Neural cell (in vitro differentiated cells): Measurements from ENCODE around the gene CYP27B1. TPM values are rescaled to one million over a fixed set of nuclear protein-coding genes. Genes with fewer than 3 reads are reported as not detected.

Source experiments
- H2AFZ ChIP-seq: fragments of 200-600, 300-800 bp; sonication (generic), shearing (Covaris generic); 2 replicates; pipeline ENCODE4 v1.6.0; 2014; ENCODE audit warnings: low read depth, mild to moderate bottlenecking, antibody characterized with exemption, low read length, moderate library complexity
- H3F3A ChIP-seq: fragments of 200-600 bp; shearing (Covaris generic); 2 replicates; pipeline ENCODE4 v1.6.1; 2016; ENCODE audit warnings: mild to moderate bottlenecking, moderate library complexity, mixed read lengths, antibody characterized with exemption, low read length; ENCODE audit not compliant: insufficient read depth, poor library complexity, severe bottlenecking
- H3K27ac ChIP-seq: fragments of 200-600, 300-800 bp; sonication (generic), shearing (Covaris generic); 2 replicates; pipeline ENCODE4 v1.5.1; 2014; ENCODE audit warnings: mild to moderate bottlenecking, low read length, moderate library complexity
- H3K27me3 ChIP-seq: fragments of 300-800, 200-600 bp; sonication (generic), shearing (Covaris generic); 2 replicates; pipeline ENCODE4 v1.6.0; 2014; ENCODE audit warnings: mild to moderate bottlenecking, low read depth, low read length, moderate library complexity; ENCODE audit not compliant: insufficient read depth
- H3K36me3 ChIP-seq: fragments of 300-800, 200-600 bp; sonication (generic), shearing (Covaris generic); 2 replicates; pipeline ENCODE4 v1.5.1; 2014; ENCODE audit warnings: mild to moderate bottlenecking, antibody characterized with exemption, low read length, moderate library complexity; ENCODE audit not compliant: insufficient read depth
- H3K4me2 ChIP-seq: fragments of 300-800, 200-600 bp; sonication (generic), shearing (Covaris generic); 2 replicates; pipeline ENCODE4 v1.6.0; 2014; ENCODE audit warnings: mild to moderate bottlenecking, low read length
- H3K4me3 ChIP-seq: fragments of 300-800, 200-600 bp; sonication (generic), shearing (Covaris generic); 2 replicates; pipeline ENCODE4 v1.5.1; 2014; ENCODE audit warnings: mild to moderate bottlenecking, low read length, moderate library complexity
- H3K79me2 ChIP-seq: fragments of 200-600 bp; shearing (Covaris generic); replicated peaks from 2 replicates; pipeline ENCODE4 v1.6.0; 2014; ENCODE audit warnings: mild to moderate bottlenecking, low read length, moderate library complexity; ENCODE audit not compliant: insufficient read depth
- H3K9ac ChIP-seq: fragments of 300-800, 200-600 bp; sonication (generic), shearing (Covaris generic); 2 replicates; pipeline ENCODE4 v1.6.1; 2016; ENCODE audit warnings: mild to moderate bottlenecking, low read length, mixed read lengths
- H3K9me2 ChIP-seq: fragments of 200-600 bp; shearing (Covaris generic); 2 replicates; pipeline ENCODE4 v1.6.1; 2016; ENCODE audit warnings: mild to moderate bottlenecking, low read length, mixed read lengths; ENCODE audit not compliant: insufficient read depth
- H3K9me3 ChIP-seq: fragments of 200-600, 300-800 bp; sonication (generic), shearing (Covaris generic); 2 replicates; pipeline ENCODE4 v1.6.1; 2016; ENCODE audit warnings: mild to moderate bottlenecking, mixed run types, low read length, moderate library complexity, mixed read lengths
- H4K20me1 ChIP-seq: fragments of 200-600 bp; shearing (Covaris generic); 2 replicates; pipeline ENCODE4 v1.6.1; 2016; ENCODE audit warnings: mild to moderate bottlenecking, mixed run types; ENCODE audit not compliant: insufficient read depth
- EP300 ChIP-seq: fragments of 450-650 bp; conservative IDR thresholded peaks from 2 replicates; pipeline ENCODE4 v1.6.1; 2014; ENCODE audit warnings: antibody characterized with exemption, mild to moderate bottlenecking, moderate library complexity; ENCODE audit not compliant: poor library complexity, severe bottlenecking
- EZH2 ChIP-seq: fragments of 200-600, 300-800 bp; shearing (Covaris generic), sonication (generic); IDR thresholded peaks from 2 replicates; pipeline ENCODE4 v1.6.1; 2014; ENCODE audit warnings: antibody characterized with exemption, low read length, borderline replicate concordance, mild to moderate bottlenecking; ENCODE audit not compliant: insufficient read depth, poor library complexity, severe bottlenecking
- MXI1 ChIP-seq: fragments of 450-650 bp; conservative IDR thresholded peaks from 2 replicates; pipeline ENCODE4 v1.6.1; 2014; ENCODE audit warnings: antibody characterized with exemption, mild to moderate bottlenecking; ENCODE audit not compliant: poor library complexity, severe bottlenecking
- POLR2AphosphoS5 ChIP-seq: IDR thresholded peaks from 2 replicates; pipeline ENCODE4 v1.6.1; 2012
- RAD21 ChIP-seq: fragments of 450-650 bp; conservative IDR thresholded peaks from 2 replicates; pipeline ENCODE4 v1.6.1; 2014; ENCODE audit warnings: antibody characterized with exemption, mild to moderate bottlenecking, moderate library complexity
- REST ChIP-seq: IDR thresholded peaks from 2 replicates; pipeline ENCODE4 v1.6.1; 2012; ENCODE audit warnings: borderline replicate concordance
- TAF1 ChIP-seq: IDR thresholded peaks from 2 replicates; pipeline ENCODE4 v1.6.1; 2012; ENCODE audit warnings: low read depth
- polyA plus RNA-seq: library from polyadenylated mRNA; depleted of rRNA; stranded (reverse); fragments of >200 nt; gene quantifications from 2 replicates; pipeline ENCODE4 v1.2.3, GENCODE V29; 2014

Gene CYP27B1
- polyA plus RNA-seq, 1 donor from 2014 or later: 1.4 TPM

- no peak for TF ChIP-seq EP300
- no peak for TF ChIP-seq POLR2AphosphoS5
These were observed 44.3 kb upstream of the CYP27B1 start (continued) for GRCh38 chr12:57811028-57811755.

- TF ChIP-seq MXI1 (no peak), RAD21 (no peak), TAF1 (no peak)
- no peaks in the 10 kb centered on the region for H3K9me3 ChIP-seq
- no peaks in the 10 kb centered on the region for H3K79me2 ChIP-seq
- no peak overlapping the region for H2AFZ ChIP-seq
- no peaks in the 10 kb centered on the region for H3F3A ChIP-seq
- H3K27me3 ChIP-seq: no peaks in the 10 kb centered on the region
- no peak overlapping the region for H3K4me3 ChIP-seq
- H4K20me1 ChIP-seq: no peaks in the 10 kb centered on the region
- H3K27ac ChIP-seq: no peak overlapping the region
- no peak overlapping the region for H3K4me2 ChIP-seq
- H3K9ac ChIP-seq: no peak overlapping the region
- H3K9me2 ChIP-seq: no peaks in the 10 kb centered on the region
- no peaks in the 10 kb centered on the region for H3K36me3 ChIP-seq
These were observed 43.6 kb upstream of the CYP27B1 start for GRCh38 chr12:57810450-57810849.

GRCh38 chr12:57809425-57809824 is 42.5 kb upstream of the CYP27B1 start:
- Histone ChIP-seq H2AFZ (no peak overlapping the region), H3K4me3 (no peak overlapping the region), H3K9me2 (no peaks in the 10 kb centered on the region), H3K4me2 (no peak overlapping the region), H3F3A (no peaks in the 10 kb centered on the region), H3K27ac (no peak overlapping the region), H3K36me3 (no peaks in the 10 kb centered on the region), H4K20me1 (no peaks in the 10 kb centered on the region), H3K9me3 (no peaks in the 10 kb centered on the region), H3K9ac (no peak overlapping the region), H3K79me2 (no peaks in the 10 kb centered on the region), H3K27me3 (no peaks in the 10 kb centered on the region)
- TF ChIP-seq TAF1 (no peak), MXI1 (no peak), EP300 (no peak)

GRCh38 chr12:57808351-57808750 is 41.5 kb upstream of the CYP27B1 start:
- no peaks in the 10 kb centered on the region for H3F3A ChIP-seq
- no peaks in the 10 kb centered on the region for H4K20me1 ChIP-seq
- H3K27ac ChIP-seq: no peak overlapping the region
- no peak overlapping the region for H2AFZ ChIP-seq
- TF ChIP-seq EZH2 (no peak), TAF1 (no peak), REST (no peak)
- H3K9me3 ChIP-seq: no peaks in the 10 kb centered on the region
- H3K36me3 ChIP-seq: no peaks in the 10 kb centered on the region
- no peaks in the 10 kb centered on the region for H3K79me2 ChIP-seq
- H3K4me3 ChIP-seq: no peak overlapping the region
- H3K9me2 ChIP-seq: no peaks in the 10 kb centered on the region
- H3K4me2 ChIP-seq: no peak overlapping the region
- no peaks in the 10 kb centered on the region for H3K27me3 ChIP-seq
- H3K9ac ChIP-seq: no peak overlapping the region
